HL-60 (cell line): ENCODE data around the gene ALMS1.
"Not testable (repeated sequence)": the region's sequence is repeated elsewhere in the genome, so short reads cannot be mapped to it uniquely, and the experiment has no call there.

Experiments
- DNase-seq, 2 experiments: peaks; one replicate each; pipeline ENCODE4 v3.0.0-alpha.2; 2010 to 2020; ENCODE audit warnings: low read depth in 1 of 2, low spot score in 1 of 2
- H3K27ac ChIP-seq: fragments of 250-450 bp; sonication (Bioruptor Pico); replicated peaks from 2 replicates; pipeline ENCODE4 v1.5.1; 2020; ENCODE audit warnings: mild to moderate bottlenecking, moderate library complexity
- H3K27me3 ChIP-seq: fragments of 250-450 bp; sonication (Bioruptor Pico); 2 replicates; pipeline ENCODE4 v1.5.1; 2021; ENCODE audit warnings: mild to moderate bottlenecking, moderate library complexity; ENCODE audit not compliant: insufficient read depth, poor library complexity, severe bottlenecking
- H3K4me3 ChIP-seq: replicated peaks from 2 replicates; pipeline ENCODE4 v1.5.1; 2011; ENCODE audit warnings: mild to moderate bottlenecking, control low read depth, low read length; ENCODE audit not compliant: insufficient read depth
- GABPA ChIP-seq: IDR thresholded peaks from 2 replicates; pipeline ENCODE4 v1.6.1; 2012; ENCODE audit warnings: low read depth
- POLR2AphosphoS5 ChIP-seq: IDR thresholded peaks from 2 replicates; pipeline ENCODE4 v1.6.1; 2012; ENCODE audit warnings: low read depth
- SPI1 ChIP-seq: IDR thresholded peaks from 2 replicates; pipeline ENCODE4 v1.6.1; 2012; ENCODE audit warnings: low read depth, mild to moderate bottlenecking, borderline replicate concordance
- TF ChIP-seq, protein P1 (sequence below): IDR thresholded peaks from 2 replicates; pipeline ENCODE4 v1.6.1; 2012; ENCODE audit warnings: low read depth; ENCODE audit not compliant: insufficient replicate concordance
- TF ChIP-seq, protein P2 (sequence below): IDR thresholded peaks from one replicate; pipeline ENCODE4 v1.5.1; 2011; ENCODE audit warnings: low read length, control low read depth, inconsistent platforms; ENCODE audit not compliant: insufficient read depth

ALMS1 gene

DNA sequence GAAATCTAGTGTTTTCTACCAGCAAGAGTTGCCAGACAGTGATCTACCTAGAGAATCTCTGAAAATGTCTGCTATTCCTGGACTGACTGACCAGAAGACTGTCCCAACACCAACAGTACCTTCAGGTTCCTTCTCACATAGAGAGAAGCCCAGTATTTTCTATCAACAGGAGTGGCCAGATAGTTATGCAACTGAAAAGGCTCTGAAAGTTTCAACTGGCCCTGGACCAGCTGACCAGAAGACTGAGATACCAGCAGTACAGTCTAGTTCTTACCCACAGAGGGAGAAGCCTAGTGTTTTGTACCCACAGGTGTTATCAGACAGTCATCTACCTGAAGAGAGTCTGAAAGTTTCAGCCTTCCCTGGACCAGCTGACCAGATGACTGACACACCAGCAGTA is 63.8 kb downstream of the ALMS1 start:
- Histone ChIP-seq H3K27me3 (no peaks in the 10 kb centered on the region), H3K4me3 (no peak overlapping the region), H3K27ac (no peak overlapping the region)
- TF ChIP-seq, protein P1, sequence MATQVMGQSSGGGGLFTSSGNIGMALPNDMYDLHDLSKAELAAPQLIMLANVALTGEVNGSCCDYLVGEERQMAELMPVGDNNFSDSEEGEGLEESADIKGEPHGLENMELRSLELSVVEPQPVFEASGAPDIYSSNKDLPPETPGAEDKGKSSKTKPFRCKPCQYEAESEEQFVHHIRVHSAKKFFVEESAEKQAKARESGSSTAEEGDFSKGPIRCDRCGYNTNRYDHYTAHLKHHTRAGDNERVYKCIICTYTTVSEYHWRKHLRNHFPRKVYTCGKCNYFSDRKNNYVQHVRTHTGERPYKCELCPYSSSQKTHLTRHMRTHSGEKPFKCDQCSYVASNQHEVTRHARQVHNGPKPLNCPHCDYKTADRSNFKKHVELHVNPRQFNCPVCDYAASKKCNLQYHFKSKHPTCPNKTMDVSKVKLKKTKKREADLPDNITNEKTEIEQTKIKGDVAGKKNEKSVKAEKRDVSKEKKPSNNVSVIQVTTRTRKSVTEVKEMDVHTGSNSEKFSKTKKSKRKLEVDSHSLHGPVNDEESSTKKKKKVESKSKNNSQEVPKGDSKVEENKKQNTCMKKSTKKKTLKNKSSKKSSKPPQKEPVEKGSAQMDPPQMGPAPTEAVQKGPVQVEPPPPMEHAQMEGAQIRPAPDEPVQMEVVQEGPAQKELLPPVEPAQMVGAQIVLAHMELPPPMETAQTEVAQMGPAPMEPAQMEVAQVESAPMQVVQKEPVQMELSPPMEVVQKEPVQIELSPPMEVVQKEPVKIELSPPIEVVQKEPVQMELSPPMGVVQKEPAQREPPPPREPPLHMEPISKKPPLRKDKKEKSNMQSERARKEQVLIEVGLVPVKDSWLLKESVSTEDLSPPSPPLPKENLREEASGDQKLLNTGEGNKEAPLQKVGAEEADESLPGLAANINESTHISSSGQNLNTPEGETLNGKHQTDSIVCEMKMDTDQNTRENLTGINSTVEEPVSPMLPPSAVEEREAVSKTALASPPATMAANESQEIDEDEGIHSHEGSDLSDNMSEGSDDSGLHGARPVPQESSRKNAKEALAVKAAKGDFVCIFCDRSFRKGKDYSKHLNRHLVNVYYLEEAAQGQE = no peak
- no peak for TF ChIP-seq POLR2AphosphoS5
- TF ChIP-seq SPI1 = no peak
- TF ChIP-seq, protein P2, sequence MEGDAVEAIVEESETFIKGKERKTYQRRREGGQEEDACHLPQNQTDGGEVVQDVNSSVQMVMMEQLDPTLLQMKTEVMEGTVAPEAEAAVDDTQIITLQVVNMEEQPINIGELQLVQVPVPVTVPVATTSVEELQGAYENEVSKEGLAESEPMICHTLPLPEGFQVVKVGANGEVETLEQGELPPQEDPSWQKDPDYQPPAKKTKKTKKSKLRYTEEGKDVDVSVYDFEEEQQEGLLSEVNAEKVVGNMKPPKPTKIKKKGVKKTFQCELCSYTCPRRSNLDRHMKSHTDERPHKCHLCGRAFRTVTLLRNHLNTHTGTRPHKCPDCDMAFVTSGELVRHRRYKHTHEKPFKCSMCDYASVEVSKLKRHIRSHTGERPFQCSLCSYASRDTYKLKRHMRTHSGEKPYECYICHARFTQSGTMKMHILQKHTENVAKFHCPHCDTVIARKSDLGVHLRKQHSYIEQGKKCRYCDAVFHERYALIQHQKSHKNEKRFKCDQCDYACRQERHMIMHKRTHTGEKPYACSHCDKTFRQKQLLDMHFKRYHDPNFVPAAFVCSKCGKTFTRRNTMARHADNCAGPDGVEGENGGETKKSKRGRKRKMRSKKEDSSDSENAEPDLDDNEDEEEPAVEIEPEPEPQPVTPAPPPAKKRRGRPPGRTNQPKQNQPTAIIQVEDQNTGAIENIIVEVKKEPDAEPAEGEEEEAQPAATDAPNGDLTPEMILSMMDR = no peak
- no peak for TF ChIP-seq GABPA
- no peak for DNase-seq

DNA sequence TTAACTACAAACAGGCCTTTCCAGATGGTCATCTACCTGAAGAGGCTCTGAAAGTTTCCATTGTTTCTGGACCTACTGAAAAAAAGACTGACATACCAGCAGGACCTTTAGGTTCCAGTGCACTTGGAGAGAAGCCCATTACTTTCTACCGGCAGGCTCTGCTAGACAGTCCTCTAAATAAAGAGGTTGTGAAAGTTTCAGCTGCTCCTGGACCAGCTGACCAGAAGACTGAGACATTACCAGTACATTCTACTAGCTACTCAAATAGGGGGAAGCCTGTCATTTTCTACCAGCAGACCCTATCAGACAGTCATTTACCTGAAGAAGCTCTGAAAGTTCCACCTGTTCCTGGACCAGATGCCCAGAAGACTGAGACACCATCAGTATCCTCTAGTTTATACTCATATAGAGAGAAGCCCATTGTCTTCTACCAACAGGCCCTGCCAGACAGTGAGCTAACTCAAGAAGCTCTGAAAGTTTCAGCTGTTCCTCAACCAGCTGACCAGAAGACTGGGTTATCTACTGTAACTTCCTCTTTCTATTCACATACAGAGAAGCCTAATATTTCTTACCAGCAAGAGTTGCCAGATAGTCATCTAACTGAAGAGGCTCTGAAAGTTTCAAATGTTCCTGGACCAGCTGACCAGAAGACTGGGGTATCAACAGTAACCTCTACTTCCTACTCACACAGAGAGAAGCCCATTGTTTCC is 65.8 kb downstream of the ALMS1 start:
- no peak; the same call in 1 of the 2 replicates for TF ChIP-seq SPI1
- TF ChIP-seq, protein P2 = no peak
- TF ChIP-seq POLR2AphosphoS5 = no peak
- TF ChIP-seq GABPA = no peak
- TF ChIP-seq, protein P1 = no peak
- DNase-seq = peak; percentile 15 to 58
- no peak overlapping the region for H3K27ac ChIP-seq
- no peak overlapping the region for H3K4me3 ChIP-seq
- no peaks in the 10 kb centered on the region for H3K27me3 ChIP-seq

DNA sequence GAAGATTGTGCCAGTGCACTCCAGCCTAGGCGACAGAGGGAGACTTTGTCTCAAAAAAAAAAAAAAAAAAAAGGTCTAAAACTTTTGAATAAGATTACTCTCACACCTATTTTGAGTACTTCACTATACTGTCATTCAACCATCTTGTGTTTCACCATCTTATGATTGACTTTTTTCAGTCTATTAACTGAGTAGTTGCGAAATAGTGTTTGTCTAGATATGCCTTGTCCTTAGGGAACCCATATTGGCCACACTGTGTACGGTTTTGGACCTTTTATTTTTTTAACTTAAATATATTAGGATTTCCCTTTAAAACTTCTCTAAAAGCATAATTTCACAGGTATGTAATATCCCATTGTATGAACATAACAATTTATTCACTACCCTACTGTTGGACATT is 72.3 kb downstream of the ALMS1 start:
- no peak overlapping the region for H3K4me3 ChIP-seq

DNA sequence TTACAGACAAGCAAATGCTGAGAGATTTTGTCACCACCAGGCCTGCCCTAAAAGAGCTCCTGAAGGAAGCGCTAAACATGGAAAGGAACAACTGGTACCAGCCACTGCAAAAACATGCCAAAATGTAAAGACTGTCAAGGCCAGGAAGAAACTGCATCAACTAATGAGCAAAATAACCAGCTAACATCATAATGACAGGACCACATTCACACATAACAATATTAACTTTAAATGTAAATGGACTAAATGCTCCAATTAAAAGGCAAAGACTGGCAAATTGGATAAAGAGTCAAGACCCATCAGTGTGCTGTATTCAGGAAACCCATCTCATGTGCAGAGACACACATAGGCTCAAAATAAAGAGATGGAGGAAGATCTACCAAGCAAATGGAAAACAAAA is 76.8 kb downstream of the ALMS1 start:
- H3K27me3 ChIP-seq, H3K27ac ChIP-seq, DNase-seq, H3K4me3 ChIP-seq: not testable (repeated sequence)

More for the DNA sequence above, 72.3 kb downstream of the ALMS1 start:
- TF ChIP-seq SPI1 (no peak), POLR2AphosphoS5 (no peak), GABPA (no peak)
- TF ChIP-seq, protein P1 = no peak
- TF ChIP-seq, protein P2 = no peak
- no peak for DNase-seq
- Histone ChIP-seq H3K27ac (no peak overlapping the region), H3K27me3 (no peaks in the 10 kb centered on the region)
